ENCODE results near the gene SERGEF. TPM values are rescaled to one million over a fixed set of nuclear protein-coding genes. Genes with fewer than 3 reads are reported as not detected.
"Not testable (repeated sequence)": the region's sequence is repeated elsewhere in the genome, so short reads cannot be mapped to it uniquely, and the experiment has no call there.

The SERGEF gene
- total RNA-seq, 2 donors from 2014 or later, result 23.2 to 36.2 TPM

GRCh38 chr11:18010977-18011586 lies 1.8 kb downstream of the SERGEF start:
- Histone ChIP-seq H3K27ac (no peak overlapping the region), H3K9me3 (no peaks in the 10 kb centered on the region), H3K9ac (ENCODE audit: low read depth in 2 of 2, low read length in 2 of 2) (no peak overlapping the region), H3K27me3 (no peaks in the 10 kb centered on the region), H3K4me1 (no peaks in the 10 kb centered on the region), H3K4me3 (no peak overlapping the region), H3K36me3 (no peaks in the 10 kb centered on the region)
- TF ChIP-seq, protein P1, sequence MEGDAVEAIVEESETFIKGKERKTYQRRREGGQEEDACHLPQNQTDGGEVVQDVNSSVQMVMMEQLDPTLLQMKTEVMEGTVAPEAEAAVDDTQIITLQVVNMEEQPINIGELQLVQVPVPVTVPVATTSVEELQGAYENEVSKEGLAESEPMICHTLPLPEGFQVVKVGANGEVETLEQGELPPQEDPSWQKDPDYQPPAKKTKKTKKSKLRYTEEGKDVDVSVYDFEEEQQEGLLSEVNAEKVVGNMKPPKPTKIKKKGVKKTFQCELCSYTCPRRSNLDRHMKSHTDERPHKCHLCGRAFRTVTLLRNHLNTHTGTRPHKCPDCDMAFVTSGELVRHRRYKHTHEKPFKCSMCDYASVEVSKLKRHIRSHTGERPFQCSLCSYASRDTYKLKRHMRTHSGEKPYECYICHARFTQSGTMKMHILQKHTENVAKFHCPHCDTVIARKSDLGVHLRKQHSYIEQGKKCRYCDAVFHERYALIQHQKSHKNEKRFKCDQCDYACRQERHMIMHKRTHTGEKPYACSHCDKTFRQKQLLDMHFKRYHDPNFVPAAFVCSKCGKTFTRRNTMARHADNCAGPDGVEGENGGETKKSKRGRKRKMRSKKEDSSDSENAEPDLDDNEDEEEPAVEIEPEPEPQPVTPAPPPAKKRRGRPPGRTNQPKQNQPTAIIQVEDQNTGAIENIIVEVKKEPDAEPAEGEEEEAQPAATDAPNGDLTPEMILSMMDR (IDR thresholded peaks at IDR 0.05), result no peak
- DNase-seq, result no peak
- intact Hi-C loops (cut with DNase I), result no loop called here

GRCh38 chr11:18010121-18010670 lies 2.7 kb downstream of the SERGEF start:
- TF ChIP-seq, protein P1 (IDR thresholded peaks at IDR 0.05), result no peak
- H3K9ac ChIP-seq (ENCODE audit: low read depth in 2 of 2, low read length in 2 of 2), result no peak overlapping the region
- H3K4me3 ChIP-seq, result no peak overlapping the region
- H3K27ac ChIP-seq, result no peak overlapping the region
- no peaks in the 10 kb centered on the region for H3K4me1 ChIP-seq
- DNase-seq, result no peak
- H3K27me3 ChIP-seq, result no peaks in the 10 kb centered on the region
- intact Hi-C loops (cut with DNase I), result no loop called here
- H3K36me3 ChIP-seq, result no peaks in the 10 kb centered on the region
- no peaks in the 10 kb centered on the region for H3K9me3 ChIP-seq

GRCh38 chr11:18005376-18006129 lies 7.3 kb downstream of the SERGEF start:
- intact Hi-C loops (cut with DNase I), result no loop called here
- TF ChIP-seq, protein P1 (IDR thresholded peaks at IDR 0.05), result no peak

GRCh38 chr11:18001191-18001590 lies 11.7 kb downstream of the SERGEF start:
- Histone ChIP-seq H3K4me3 (no peak overlapping the region), H3K4me1 (no peaks in the 10 kb centered on the region), H3K9ac (ENCODE audit: low read depth in 2 of 2, low read length in 2 of 2) (no peak overlapping the region), H3K27ac (no peak overlapping the region), H3K9me3 (no peaks in the 10 kb centered on the region), H3K36me3 (no peaks in the 10 kb centered on the region), H3K27me3 (no peaks in the 10 kb centered on the region)
- TF ChIP-seq, protein P1 (IDR thresholded peaks at IDR 0.05), result no peak
- no peak for DNase-seq
- intact Hi-C loops (cut with DNase I), result no loop called here

More at GRCh38 chr11:18005376-18006129, 7.3 kb downstream of the SERGEF start:
- H3K36me3 ChIP-seq, result no peaks in the 10 kb centered on the region
- no peaks in the 10 kb centered on the region for H3K4me1 ChIP-seq
- no peak overlapping the region for H3K9ac ChIP-seq (ENCODE audit: low read depth in 2 of 2, low read length in 2 of 2)
- no peaks in the 10 kb centered on the region for H3K27me3 ChIP-seq
- no peak for DNase-seq
- H3K27ac ChIP-seq, result no peak overlapping the region
- H3K4me3 ChIP-seq, result no peak overlapping the region
- H3K9me3 ChIP-seq, result no peaks in the 10 kb centered on the region

- H3K36me3 ChIP-seq, result no peaks in the 10 kb centered on the region
- H3K27me3 ChIP-seq, result no peaks in the 10 kb centered on the region
- no peaks in the 10 kb centered on the region for H3K4me1 ChIP-seq
- TF ChIP-seq, protein P1 (IDR thresholded peaks at IDR 0.05), result no peak
- intact Hi-C loops (cut with DNase I), result no loop called here
- no peaks in the 10 kb centered on the region for H3K9me3 ChIP-seq
- H3K4me3 ChIP-seq, result no peak overlapping the region
- no peak for DNase-seq
- no peak overlapping the region for H3K9ac ChIP-seq (ENCODE audit: low read depth in 2 of 2, low read length in 2 of 2)
- H3K27ac ChIP-seq, result no peak overlapping the region
Measured at GRCh38 chr11:18000760-18001159, 12.1 kb downstream of the SERGEF start.

DNA sequence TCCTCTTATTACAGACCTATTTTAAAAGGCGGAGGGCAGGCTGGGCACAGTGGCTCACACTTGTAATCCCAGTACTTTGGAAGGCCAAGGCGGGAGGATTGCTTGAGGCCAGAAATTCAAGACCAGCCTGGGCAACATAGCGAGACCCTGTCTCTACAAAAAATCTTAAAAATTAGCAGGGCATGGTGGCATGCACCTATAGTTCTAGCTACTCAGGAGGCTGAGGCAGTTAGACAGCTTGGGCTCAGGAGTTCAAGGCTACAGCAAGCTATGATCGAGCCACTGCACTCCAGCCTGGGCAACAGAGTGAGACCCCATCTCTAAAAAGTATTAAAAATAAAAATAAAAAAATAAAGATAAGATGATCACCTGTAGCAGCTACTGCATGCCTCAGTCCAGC lies 12.7 kb downstream of the SERGEF start:
- H3K27ac ChIP-seq; H3K9ac ChIP-seq (ENCODE audit: low read depth in 2 of 2, low read length in 2 of 2); H3K36me3 ChIP-seq; H3K4me3 ChIP-seq; DNase-seq; H3K27me3 ChIP-seq; H3K4me1 ChIP-seq; intact Hi-C loops (cut with DNase I); H3K9me3 ChIP-seq: not testable (repeated sequence)
